ENCODE measurements around the gene VAV3. TPM values are rescaled to one million over a fixed set of nuclear protein-coding genes. Genes with fewer than 3 reads are reported as not detected.

VAV3 gene
- total and polyA plus RNA-seq, 2 of the 13 experiments (the other 11 are each of a cell fraction or from before 2014, with no cell fraction given): 15.9 to 29.8 TPM

- FAIRE-seq: no peak
- 5% methylated on average over 7 of the region's 7 CpGs for WGBS (ENCODE audit: low lambda C conversion rate)
- TF ChIP-seq, protein P1, sequence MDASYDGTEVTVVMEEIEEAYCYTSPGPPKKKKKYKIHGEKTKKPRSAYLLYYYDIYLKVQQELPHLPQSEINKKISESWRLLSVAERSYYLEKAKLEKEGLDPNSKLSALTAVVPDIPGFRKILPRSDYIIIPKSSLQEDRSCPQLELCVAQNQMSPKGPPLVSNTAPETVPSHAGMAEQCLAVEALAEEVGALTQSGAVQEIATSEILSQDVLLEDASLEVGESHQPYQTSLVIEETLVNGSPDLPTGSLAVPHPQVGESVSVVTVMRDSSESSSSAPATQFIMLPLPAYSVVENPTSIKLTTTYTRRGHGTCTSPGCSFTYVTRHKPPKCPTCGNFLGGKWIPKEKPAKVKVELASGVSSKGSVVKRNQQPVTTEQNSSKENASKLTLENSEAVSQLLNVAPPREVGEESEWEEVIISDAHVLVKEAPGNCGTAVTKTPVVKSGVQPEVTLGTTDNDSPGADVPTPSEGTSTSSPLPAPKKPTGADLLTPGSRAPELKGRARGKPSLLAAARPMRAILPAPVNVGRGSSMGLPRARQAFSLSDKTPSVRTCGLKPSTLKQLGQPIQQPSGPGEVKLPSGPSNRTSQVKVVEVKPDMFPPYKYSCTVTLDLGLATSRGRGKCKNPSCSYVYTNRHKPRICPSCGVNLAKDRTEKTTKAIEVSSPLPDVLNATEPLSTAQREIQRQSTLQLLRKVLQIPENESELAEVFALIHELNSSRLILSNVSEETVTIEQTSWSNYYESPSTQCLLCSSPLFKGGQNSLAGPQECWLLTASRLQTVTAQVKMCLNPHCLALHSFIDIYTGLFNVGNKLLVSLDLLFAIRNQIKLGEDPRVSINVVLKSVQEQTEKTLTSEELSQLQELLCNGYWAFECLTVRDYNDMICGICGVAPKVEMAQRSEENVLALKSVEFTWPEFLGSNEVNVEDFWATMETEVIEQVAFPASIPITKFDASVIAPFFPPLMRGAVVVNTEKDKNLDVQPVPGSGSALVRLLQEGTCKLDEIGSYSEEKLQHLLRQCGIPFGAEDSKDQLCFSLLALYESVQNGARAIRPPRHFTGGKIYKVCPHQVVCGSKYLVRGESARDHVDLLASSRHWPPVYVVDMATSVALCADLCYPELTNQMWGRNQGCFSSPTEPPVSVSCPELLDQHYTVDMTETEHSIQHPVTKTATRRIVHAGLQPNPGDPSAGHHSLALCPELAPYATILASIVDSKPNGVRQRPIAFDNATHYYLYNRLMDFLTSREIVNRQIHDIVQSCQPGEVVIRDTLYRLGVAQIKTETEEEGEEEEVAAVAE (CRISPR knock-in tag; IDR thresholded peaks at IDR 0.05; ENCODE audit: borderline replicate concordance): no peak
- TF ChIP-seq REXO4 (CRISPR knock-in tag; IDR thresholded peaks at IDR 0.05; ENCODE audit: borderline replicate concordance): no peak
- TF ChIP-seq, protein P2, sequence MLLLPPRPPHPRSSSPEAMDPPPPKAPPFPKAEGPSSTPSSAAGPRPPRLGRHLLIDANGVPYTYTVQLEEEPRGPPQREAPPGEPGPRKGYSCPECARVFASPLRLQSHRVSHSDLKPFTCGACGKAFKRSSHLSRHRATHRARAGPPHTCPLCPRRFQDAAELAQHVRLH (CRISPR knock-in tag; IDR thresholded peaks at IDR 0.05; ENCODE audit: borderline replicate concordance, low read depth): no peak
- TF ChIP-seq HNRNPK (IDR thresholded peaks at IDR 0.05; ENCODE audit: low read depth, low read length, poor library complexity, severe bottlenecking): no peak
- CTCF ChIA-PET (ENCODE audit: low intra/inter-chr PET ratio, low total read pairs): no interaction called here
- no peak for ATAC-seq
- Histone ChIP-seq H3K4me2 (ENCODE audit: low read depth, low read length) (no peak overlapping the region), H3K4me3 (replicated peaks in 1 of 3; ENCODE audit: insufficient read depth in 1 of 3, low read depth in 2 of 3, low read length in 3 of 3) (no peak overlapping the region), H3K9me3 (ENCODE audit: low read length) (no peaks in the 10 kb centered on the region), H4K20me1 (ENCODE audit: insufficient read depth, low read length) (no peaks in the 10 kb centered on the region), H3K27ac (ENCODE audit: extremely low read length, insufficient read depth, low read length) (no peak overlapping the region), H3K79me2 (ENCODE audit: insufficient read depth, low read length) (no peaks in the 10 kb centered on the region), H3K4me1 (ENCODE audit: insufficient read depth, low read length) (peaks cover 6% of the 10 kb centered on the region; the same call in 1 of the 2 replicates), H3K36me3 (replicated peaks in 1 of 2; ENCODE audit: control insufficient read depth in 1 of 2, insufficient read depth in 2 of 2, low read length in 2 of 2) (no peaks in the 10 kb centered on the region), H2AFZ (ENCODE audit: low read length) (no peak overlapping the region), H3K27me3 (ENCODE audit: control insufficient read depth in 1 of 2, insufficient read depth in 2 of 2, low read length in 2 of 2) (no peaks in the 10 kb centered on the region), H3K9ac (ENCODE audit: insufficient read depth, low read depth, low read length) (no peak overlapping the region)
- intact Hi-C loops (cut with micrococcal nuclease; ENCODE audit: unreplicated experiment) (no loop called here), in situ Hi-C loops (cut with HindIII; ENCODE audit: extremely low pct_ligation_motif_present, low pct_unique_long_range_greater_than_20kb) (no loop called here)
- POLR2A ChIA-PET: no interaction called here
- BruUV-seq (replicated peaks): no TSS peak
- DNase-seq (ENCODE audit: low spot score): no peak
These were observed 28.9 kb upstream of the VAV3 start for GRCh38 chr1:107993920-107994319.
